Renal cortical epithelial cell (primary cell): ENCODE data around the gene THSD4. TPM values are rescaled to one million over a fixed set of nuclear protein-coding genes. Genes with fewer than 3 reads are reported as not detected.
"Not testable (repeated sequence)": the region's sequence is repeated elsewhere in the genome, so short reads cannot be mapped to it uniquely, and the experiment has no call there.

Experiments used
- DNase-seq: peaks from one replicate; pipeline ENCODE4 v3.0.0-alpha.2; 2011; ENCODE audit warnings: low read depth
- total RNA-seq: library from RNA; depleted of rRNA; stranded (reverse); fragments of >200 nt; gene quantifications from 2 replicates; pipeline ENCODE4 v1.2.3, GENCODE V29; 2014

Gene THSD4
- total RNA-seq, 1 donor from 2014 or later: 58.6 TPM

DNA sequence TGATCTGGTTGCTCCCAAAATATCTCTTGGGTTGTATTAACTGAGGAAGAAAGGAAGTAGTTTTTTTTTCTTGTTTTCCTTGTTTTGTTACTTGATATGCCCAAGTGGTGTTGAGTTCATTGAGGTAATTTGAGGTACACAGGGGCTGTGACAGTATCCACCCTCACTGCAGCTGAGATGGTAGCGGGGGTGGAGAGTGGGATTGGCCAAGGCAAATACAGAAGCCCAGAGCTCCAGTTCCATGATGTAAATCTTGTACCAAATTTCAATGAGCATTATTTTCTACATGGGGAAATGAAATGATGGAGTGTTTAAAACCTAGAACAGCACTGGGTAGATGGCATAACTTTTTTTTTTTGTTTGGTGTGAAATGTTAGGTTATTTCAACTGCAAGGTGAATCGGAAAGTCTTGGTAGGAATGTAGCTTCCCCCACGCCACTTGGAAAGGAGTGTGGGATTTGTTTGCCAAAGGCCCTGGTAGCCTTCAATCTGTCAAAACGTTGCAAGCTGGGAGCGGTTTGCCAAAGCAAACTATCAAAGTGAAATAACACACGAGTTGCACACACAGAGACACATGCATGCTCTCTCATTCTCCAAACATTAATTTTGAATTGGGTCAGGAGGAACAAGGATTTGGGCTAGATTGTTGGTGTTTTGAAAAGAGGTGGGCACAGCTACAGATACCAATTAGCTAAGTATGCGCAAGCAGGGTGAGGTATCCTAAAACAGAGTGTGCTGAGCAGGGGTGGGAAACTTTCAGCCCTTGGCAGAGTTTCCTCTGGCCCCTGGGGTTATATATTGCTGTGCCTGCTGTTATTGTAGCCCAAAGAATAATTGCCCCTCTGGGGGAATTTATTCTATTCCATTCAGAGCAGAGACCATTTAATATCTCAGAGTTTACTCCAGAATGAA, 34.6 kb downstream of the THSD4 start:
- peak; percentile 50 for DNase-seq

DNA sequence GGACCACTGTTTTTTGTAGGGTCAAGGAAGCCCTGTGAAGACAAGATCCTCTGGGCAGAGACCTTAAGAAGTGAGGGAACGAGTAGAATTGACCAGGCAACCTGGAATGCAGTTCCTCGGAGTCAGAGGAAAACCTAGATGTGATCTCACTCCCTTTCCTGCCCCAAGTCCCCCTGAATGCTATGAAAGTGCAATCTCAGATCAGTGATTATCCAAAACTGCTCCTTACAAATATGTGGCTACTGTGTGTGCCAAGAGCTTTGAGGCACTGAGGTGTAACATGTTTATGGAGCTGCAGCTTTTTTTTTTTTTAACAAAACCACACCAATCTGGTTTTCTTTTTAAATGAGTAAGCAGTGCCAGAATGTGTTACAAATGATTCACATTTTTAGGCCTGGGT, 35.8 kb downstream of the THSD4 start:
- DNase-seq: peak; percentile 100

DNA sequence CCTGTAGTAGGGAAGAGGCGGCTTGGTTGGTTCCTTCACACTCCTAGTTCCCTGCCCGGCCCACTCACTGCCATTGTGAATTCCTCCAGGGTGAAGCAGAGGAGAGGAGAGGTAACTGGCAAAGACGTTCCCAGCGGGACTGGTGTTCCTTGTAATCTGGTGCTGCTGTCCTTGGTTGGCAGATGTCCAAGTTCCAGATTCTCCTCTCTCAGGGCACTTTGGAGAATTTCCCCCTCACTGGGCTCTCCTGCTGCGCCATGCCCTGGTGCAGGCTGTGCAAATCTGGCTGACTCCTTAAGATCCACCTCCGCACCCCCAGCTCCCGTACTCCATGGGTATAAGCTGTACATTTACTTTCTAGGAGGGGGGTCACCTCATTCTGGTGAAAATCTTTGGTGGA, 37.3 kb downstream of the THSD4 start:
- DNase-seq: no peak

DNA sequence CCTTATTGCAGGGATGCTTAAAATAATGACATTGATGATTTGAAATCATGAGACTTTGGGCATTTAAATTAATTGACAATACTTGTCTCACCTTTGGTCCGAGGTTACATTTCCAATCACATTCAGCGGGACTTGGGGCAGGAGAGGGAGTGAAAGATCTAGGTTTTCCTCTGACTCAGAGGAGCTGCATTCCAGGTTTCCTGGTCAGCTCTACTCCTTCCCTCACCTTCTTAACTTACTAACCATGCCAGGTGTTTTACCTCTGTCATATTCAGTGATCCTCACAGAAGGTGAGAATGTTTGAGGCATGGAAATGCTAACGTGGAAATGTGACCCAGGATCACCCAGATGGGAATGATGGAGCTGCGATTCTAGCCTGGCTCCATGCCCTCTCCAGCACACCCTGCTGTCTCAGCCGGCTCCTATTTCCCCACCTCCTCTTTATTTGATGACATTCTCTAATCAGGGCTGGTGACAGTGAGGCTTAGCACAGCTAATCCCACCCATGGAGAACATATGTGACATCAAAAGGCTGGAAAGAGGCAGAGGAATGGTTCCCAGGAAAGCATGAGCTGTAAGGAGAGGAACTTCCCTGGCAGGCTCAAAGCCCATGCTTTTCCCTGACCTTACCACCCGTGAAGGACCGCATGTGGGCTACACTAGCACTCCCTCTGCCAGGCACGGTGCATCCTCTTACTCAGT, 38.7 kb downstream of the THSD4 start:
- DNase-seq: peak; percentile 57

DNA sequence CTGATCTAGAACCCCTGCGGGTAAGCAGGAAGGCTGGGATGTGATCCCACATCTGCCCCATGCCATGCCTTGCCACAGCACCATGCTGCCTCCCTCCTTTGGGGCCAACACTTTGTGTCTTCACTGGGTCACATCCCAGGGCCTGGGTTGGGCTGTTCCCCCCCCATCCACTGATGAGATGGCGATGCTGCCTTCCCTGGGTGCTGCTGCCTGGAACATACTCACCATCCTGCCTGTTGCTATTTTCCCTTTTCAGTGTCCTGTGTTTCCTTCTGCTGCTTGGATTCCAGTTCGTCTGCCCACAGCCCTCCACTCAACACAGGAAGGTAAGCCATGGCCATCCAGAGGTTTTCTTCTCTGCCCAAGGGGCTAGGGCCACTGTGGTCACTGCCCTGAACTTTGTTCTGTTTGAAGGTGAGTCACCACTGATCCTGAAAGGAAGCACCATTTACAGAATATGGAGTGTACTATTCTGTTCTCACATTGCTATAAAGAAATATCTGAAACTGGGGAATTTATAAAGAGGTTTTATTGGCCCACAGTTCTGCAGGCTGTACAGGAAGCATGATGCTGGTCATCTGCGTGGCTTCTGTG, 39.4 kb downstream of the THSD4 start:
- DNase-seq: peak; percentile 54

DNA sequence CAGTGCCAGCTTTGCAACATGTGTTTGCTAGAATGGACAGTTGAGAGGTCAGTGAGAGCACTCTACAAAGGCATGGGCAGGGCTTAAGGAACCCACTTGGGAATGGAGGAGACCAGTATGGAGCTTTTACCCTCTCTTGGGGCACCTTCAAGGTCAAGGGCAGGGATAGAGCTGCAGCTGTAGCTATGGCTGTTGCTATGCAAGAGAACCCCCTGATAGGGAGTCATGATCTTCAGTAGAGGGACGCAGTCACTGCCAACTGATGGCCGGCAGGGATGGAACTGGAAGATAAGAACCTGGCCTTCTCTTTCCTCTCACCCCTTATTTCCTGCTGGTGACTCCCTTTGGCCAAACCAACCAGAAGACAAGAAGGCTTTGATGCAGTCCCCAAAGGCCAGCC, 40.3 kb downstream of the THSD4 start:
- DNase-seq: no peak

DNA sequence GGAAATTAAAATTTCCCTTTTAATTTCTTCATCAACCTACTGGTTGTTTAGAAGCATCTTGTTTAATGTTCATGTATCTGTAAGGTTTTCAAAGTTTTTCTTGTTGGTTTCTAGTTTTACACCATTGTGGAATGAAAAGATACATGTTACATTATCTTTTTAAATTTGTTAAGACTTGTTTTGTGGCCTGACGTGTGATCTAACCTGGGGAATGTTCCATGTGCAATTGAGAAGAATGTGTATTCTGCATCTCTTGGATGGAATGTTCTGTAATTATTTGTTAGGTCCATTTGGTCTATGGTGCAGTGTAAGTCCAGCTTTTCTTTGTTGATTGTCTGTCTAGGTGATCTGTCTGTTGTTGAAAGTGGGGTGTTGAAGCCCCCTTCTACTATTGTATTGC, 45.7 kb downstream of the THSD4 start:
- no peak for DNase-seq

DNA sequence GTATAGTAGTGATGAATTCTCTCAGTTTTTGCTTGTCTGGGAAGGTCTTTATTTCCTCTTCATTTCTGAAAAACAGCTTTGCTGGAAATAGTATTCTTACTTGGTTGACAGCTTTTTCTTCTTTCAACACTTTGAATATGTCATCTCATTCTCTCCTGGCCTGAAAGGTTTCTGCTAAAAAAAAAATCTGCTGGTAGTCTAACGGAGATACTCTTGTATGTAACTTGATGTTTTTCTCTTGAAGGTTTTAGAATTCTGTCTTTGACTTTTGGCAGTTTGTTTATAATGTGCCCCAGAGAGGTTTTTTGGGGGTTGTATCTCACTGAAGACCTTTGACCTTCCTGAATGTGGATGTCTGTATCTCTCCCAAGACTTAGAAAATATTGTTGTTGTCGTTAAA, 47.0 kb downstream of the THSD4 start:
- no peak for DNase-seq

DNA sequence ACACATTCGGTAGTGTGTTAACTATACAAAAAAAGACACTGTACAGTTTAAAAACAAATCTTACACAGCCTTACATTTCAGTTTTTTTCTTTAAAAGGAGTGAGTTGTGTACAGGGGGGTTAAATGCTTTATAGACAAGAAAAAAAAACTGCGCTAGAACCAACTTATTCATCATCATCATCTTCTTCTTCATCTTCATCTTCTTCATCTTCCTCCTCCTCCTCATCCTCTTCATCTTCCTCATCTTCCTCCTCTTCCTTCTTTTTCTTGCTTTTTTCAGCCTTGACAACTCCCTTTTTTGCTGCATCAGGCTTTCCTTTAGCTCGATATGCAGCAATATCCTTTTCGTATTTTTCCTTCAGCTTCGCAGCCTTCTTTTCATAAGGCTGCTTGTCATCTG, 49.3 kb downstream of the THSD4 start:
- not testable (repeated sequence) for DNase-seq

DNA sequence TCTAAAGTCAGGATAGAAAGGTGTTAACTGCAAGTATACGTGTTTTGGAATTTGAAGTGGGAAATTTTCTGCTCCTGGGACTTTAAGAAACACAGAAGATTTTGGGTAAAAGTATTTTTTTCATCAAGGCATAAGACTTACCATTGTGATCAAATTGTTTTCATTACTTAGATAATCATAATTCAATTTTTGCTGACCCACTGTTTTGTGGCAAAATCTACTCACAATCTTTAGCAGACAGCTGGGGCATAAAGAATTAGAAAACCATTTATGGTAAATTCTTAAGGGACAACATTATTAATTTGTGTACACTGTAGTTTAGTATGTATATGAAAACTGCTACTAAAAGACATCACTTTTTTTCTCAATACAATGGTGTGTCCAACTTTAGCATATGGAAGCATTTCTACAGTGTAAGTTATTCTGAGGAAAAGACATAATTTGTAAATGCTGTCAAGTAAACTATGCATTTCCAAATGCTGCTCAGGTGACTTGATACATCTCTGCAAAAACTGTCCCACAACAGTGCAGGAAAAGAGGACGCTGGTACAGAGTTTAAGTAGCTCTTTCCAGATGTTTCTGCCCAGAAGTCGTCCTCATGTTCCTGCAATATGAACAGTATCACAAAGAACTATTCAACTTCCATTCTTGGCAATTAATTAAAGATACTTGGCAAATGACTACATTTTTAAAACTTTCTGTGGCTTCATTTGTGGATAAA, 52.3 kb downstream of the THSD4 start:
- DNase-seq: no peak

DNA sequence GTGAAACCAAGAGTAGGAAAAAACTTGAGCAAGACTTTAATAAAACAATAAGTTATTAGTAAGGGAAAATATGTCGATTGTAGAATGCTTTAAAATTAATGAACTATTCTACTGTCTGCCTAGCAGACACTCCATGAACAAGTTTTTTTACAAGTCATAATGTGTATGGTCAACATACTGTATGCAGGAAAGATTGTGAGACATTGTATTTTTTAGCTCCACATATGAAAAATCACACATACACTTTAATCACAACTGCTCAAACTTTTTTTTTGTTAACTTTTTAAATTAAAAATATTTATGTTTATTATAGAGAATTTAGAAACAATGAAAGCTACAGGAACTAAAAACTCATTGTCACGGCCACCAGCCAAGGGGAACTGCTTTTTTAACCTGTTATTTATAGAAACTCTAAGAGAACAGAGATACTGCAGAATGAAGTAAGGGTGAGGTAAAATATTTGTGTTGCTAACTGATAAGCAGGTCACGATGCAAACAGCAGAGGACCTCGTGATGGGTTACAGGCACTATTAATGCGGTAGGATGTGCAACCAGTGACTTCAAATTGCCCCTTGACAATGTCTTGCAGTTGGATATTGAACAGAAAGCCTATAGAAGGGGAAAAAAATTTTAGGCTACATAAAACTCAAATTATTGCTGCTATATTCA, 53.0 kb downstream of the THSD4 start:
- no peak for DNase-seq

DNA sequence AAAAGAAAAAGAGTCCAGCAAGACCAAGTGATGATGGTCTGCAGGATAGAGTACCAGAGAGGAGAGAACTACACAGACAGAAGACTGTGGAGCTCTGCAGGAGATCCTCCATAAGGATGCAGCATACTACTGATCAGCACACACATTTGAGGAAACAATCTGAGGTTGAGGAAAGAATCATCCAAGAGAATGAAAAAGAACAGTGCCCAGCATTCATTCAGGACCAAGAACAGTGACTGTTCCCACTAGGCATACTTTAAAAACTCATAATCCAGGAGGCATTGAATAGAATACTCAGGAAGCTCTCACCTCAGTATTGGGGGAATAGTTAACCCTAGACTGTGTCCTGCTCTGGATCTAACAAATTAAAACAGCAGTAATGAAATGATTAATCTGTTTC, 54.9 kb downstream of the THSD4 start:
- no peak for DNase-seq

DNA sequence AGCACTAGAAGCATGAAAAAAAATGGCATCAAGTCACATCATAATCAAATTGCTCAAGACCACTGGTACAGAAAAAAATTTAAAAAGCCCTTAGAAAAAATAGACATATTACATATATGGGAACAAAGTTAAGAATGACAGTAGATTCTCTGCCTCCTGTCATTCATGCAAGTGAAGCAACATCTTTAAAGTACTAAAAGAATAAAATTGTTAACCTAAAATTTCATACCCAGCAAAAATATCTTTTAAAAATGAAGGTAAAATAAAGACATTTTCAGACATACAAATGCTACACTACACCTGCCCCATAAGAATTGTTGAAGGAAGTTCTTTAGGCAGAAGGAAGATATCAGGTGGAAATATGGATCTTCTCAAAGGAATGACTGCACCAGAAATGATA, 55.9 kb downstream of the THSD4 start:
- no peak for DNase-seq

DNA sequence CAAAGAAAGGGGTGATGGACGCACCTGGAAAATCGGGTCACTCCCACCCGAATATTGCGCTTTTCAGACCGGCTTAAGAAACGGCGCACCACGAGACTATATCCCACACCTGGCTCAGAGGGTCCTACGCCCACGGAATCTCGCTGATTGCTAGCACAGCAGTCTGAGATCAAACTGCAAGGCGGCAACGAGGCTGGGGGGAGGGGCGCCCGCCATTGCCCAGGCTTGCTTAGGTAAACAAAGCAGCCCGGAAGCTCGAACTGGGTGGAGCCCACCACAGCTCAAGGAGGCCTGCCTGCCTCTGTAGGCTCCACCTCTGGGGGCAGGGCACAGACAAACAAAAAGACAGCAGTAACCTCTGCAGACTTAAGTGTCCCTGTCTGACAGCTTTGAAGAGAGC, 59.1 kb downstream of the THSD4 start:
- DNase-seq: not testable (repeated sequence)

DNA sequence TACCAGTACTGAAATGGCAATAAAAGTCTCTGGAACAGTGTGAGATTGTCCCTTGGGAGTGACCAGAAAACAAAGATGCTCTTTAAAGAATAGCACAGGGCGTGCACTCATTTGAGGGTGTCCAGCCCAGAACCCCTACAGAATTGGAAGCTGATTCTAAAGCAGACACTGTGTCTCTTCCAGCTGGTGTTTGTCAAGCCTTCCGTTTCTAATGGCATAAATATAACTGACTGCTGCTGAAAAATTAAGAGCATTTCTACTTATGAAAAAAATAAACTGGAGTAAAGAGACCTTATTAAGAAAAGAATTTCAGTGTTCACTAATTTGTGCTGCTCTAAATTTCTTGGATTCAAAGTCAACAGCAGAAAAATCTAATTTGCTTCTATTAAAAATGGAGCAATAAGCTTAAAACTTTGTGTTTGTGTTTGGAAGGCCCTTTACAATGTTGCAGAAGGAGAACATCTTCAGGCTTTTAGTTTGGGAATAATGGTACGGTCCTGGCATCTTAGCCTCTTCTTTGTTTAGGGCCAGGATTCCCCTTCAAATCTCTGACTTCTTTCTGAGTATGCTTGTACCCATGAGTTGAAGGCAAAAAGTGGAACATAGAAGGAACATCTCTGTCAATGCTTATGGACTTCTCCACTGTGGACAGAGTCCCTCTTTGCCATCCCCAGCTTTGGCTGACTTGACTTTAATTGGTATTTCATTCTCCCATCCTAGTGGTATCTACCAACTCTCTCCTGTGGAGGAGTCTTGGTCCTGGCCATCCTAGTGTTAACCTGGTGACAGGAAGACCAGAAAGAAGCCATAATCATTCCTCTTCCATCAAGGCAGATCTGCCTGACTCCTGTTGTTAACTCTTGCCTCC, 65.9 kb downstream of the THSD4 start:
- no peak for DNase-seq

DNA sequence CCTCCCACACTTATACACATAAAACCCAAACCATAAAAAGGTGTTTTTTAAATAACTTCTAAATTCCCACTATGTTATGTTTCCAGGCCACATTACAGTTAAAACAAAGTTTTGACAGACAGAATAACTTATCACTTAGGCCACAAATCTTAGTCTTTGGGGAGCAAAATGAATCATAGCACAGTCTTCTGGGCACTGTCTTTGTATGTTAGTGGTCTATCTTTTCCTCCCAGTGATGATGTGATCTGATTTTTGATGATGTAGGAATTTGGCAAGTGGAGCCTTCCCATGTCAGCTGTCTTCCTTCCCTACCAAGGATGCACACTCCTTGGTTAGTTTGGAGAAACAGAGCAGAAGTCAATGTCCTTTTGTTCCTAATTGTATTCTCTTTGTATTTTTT, 67.3 kb downstream of the THSD4 start:
- DNase-seq: no peak

DNA sequence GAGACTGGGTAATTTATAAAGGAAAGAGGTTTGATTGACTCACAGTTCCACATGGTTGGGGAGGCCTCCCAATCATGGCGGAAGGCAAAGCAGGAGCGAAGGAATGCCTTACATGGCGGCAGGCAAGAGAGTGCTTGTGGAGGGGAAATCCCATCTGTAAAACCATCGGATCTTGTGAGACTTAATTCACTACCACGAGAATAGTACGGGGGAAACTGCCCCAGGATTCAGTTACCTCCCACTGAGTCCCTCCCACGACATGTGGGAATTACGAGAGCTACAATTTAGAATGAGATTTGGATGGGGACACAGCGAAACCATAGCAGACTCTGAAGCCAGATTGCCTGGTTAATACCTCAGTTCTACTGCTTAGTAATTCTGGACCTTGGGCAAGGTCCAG, 67.8 kb downstream of the THSD4 start:
- no peak for DNase-seq

DNA sequence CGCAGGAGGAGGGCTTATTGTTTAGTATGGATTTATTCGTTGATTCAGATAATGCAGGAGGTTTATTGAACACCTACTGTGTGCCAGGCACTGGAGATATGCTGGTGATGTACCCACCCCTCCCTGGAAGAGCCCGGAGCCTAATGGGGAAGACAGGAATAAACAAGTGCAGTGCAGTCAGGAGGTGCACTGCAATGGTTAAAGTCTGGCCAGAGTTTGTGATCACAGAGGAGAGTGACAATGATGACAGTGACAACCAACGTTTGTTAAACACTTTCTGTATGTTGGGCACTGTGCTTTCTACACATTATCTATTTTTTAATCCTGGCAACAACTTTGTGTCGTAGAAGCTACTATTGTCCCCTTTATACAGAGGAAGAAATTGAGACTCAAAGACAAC, 70.4 kb downstream of the THSD4 start:
- no peak for DNase-seq

DNA sequence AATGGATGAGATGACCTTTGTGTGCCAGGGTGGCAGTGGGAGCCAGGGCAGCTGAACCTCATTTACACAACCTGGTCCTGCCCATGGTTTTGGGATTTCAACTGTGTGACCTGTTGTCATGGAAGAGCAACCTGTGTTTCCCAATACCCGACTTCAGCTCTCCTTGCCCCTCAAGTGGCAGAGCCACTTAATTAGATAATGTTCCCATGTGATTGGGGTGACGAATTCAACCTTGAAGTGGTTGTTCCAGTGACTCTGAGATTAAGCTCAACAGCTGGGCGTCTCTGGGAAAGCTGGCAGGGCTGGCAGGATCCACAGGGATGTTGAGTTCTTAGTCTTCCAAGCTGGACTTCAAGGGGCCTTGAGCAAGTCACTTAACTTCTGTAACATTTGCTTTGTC, 71.0 kb downstream of the THSD4 start:
- no peak for DNase-seq

DNA sequence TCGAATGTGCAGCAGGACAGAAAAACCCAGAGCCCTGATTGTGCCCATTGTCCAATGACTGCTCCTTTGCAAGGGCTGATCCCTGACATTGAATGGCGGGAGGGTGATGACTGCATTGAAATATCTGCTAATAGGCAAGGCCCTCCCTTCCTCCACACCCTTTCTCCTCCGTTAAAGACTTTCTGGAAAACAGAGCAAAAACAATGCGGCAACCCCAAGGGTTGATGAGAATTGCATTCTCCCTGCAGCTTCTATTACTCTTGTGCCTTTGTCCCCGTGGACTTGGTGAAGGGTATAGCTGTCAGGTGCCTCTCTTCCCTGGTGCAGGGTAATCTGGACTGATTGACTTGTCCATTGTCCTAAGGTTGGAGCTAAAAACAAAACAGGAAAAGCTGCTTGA, 71.8 kb downstream of the THSD4 start:
- DNase-seq: no peak

DNA sequence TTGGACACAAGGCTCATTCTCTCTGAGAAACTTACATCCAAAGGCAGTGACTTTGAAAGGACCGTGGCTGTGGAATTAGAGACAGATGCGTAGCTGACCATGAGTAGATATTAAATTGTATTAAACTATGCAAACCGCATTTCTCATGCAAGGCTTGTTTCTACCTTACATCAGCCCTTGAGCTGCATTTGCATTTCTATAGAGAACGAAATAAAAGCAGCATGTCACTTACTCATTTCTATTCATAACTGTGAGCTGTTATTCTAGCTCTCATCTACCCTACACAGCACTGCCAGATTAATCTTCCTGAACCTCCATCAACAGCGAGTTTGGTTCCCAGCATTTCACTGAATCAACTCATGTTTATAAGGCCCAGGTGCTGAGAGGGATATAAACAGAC, 72.3 kb downstream of the THSD4 start:
- no peak for DNase-seq
